Mesenteric fat pad (tissue), 1 donor: ENCODE results near the gene THOC5. TPM values are rescaled to one million over a fixed set of nuclear protein-coding genes. Genes with fewer than 3 reads are reported as not detected.
A peak's percentile ranks its signal among the peaks of the same experiment; 100 is the strongest.
"Not testable (repeated sequence)": the region's sequence is repeated elsewhere in the genome, so short reads cannot be mapped to it uniquely, and the experiment has no call there.

Experiments
- DNase-seq: peaks from one replicate; pipeline ENCODE4 v3.0.0-alpha.2; 2020; ENCODE audit warnings: low spot score
- long read RNA-seq: library from polyadenylated mRNA; unstranded; transcript quantifications from one replicate; pipeline ENCODE4 v2.0.0, GENCODE V29; 2020
- total RNA-seq: library from RNA; stranded (reverse); fragmentation: NEBNext Ultra II Directional; extraction: Animal tissue kit (Norgen Biotek cat#: 25700); gene quantifications from one replicate; pipeline ENCODE4 v1.2.1, GENCODE V29; 2021
- donor health status: DM: yes; HTN: yes; CAD: no.

The THOC5 gene
- total RNA-seq: 33.3 TPM
- long read RNA-seq, full-length matches to known transcripts: 56 of 101 reads
- long read RNA-seq, partial matches to known transcripts: 6 of 101 reads
- long read RNA-seq, other reads (novel, unspliced or antisense): 39 of 101 reads

- DNase-seq: peak; percentile 96
Measured at GRCh38 chr22:29553351-29554224, at the start of gene THOC5. Gene THOC5 (minus strand): TSS chr22:29553757. CDS start chr22:29549147, 4,610 bp downstream.

- no peak for DNase-seq
Measured at GRCh38 chr22:29598684-29599020, 45.1 kb upstream of the THOC5 start.

- DNase-seq: not testable (repeated sequence)
Measured at GRCh38 chr22:29597871-29598683, 44.5 kb upstream of the THOC5 start.

GRCh38 chr22:29596408-29596807 is 42.9 kb upstream of the THOC5 start:
- DNase-seq: no peak

GRCh38 chr22:29594447-29594846 is 40.9 kb upstream of the THOC5 start:
- DNase-seq: not testable (repeated sequence)

- no peak for DNase-seq
Measured at GRCh38 chr22:29593923-29594322, 40.4 kb upstream of the THOC5 start.

GRCh38 chr22:29587938-29588699 is 34.6 kb upstream of the THOC5 start:
- DNase-seq: no peak

GRCh38 chr22:29586193-29586705 is 32.7 kb upstream of the THOC5 start:
- not testable (repeated sequence) for DNase-seq

- DNase-seq: no peak
Measured at GRCh38 chr22:29584975-29585374, 31.4 kb upstream of the THOC5 start.

GRCh38 chr22:29581799-29582198 is 28.2 kb upstream of the THOC5 start:
- no peak for DNase-seq

- no peak for DNase-seq
Measured at GRCh38 chr22:29580200-29580810, 26.7 kb upstream of the THOC5 start.

GRCh38 chr22:29578462-29579200 is 25.1 kb upstream of the THOC5 start:
- no peak for DNase-seq

- DNase-seq: no peak
Measured at GRCh38 chr22:29574762-29575450, 21.3 kb upstream of the THOC5 start.

- DNase-seq: no peak
Measured at GRCh38 chr22:29570912-29571549, 17.5 kb upstream of the THOC5 start.

- no peak for DNase-seq
Measured at GRCh38 chr22:29570456-29570855, 16.9 kb upstream of the THOC5 start.

GRCh38 chr22:29569011-29569678 is 15.6 kb upstream of the THOC5 start:
- DNase-seq: no peak

- DNase-seq: no peak
Measured at GRCh38 chr22:29567338-29567737, 13.8 kb upstream of the THOC5 start.

- DNase-seq: not testable (repeated sequence)
Measured at GRCh38 chr22:29566513-29566912, 13.0 kb upstream of the THOC5 start.
